HCEC 1CT (cell line): ENCODE measurements around the gene PHACTR1.
A peak's percentile ranks its signal among the peaks of the same experiment; 100 is the strongest.

Experiments
- DNase-seq: peaks from one replicate; pipeline ENCODE4 v3.0.0-alpha.2; 2017

PHACTR1 gene

DNA sequence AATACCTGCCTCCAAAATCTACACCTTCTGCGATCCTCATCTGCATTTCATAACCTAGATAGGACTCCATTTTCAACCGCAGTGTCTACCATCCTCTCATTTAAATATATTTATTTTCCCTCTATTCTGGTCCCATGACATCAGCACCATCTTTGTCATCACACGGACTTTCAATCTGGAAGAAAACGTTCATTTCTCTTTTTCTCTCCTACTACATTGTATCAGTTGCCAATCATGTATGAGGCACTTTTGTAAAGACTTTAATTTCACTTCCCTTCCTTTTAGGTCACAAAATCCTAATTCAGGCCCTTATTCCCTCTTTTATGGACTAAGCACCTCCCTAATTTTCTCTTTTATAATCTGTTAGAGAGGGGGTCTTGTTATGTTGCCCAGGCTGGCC lies 89.6 kb downstream of the PHACTR1 start:
- no peak for DNase-seq

DNA sequence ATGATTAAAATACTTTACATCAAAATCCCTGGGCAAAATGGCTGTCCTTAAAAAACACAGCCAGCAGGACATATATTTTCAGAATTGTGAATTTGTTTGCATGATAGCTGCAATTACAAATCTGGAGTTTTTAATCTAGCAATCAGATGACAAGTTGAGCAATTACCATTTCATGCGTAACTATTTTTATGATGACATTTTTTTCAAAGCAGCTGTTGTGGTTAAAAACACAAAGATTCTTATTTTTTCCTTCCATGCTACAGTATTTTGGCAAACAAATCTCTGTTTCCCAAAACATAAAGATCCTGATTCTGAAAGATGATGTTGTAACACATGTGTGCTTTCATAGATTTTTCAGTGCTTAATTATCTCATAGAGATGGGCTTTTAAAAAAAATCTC lies 90.2 kb downstream of the PHACTR1 start:
- no peak for DNase-seq

DNA sequence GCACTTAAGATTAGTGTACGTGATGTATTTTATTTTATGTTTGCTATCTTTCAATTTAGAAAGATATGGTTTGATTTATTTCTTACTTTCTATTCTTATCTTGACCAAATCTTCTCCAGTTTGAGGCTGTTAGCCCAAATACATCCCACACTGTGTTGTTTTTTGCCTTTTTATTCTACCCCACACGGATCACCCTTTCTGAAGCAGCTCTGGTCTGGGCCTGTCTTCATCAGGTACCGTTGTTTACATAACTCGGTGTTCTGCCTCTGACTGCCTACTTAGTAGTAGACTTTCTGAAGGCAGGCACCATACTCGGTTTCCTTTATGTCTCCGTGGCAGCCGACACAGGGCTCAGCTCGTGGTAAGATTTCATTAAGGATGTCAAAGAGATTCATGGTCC lies 95.0 kb downstream of the PHACTR1 start:
- DNase-seq = no peak

DNA sequence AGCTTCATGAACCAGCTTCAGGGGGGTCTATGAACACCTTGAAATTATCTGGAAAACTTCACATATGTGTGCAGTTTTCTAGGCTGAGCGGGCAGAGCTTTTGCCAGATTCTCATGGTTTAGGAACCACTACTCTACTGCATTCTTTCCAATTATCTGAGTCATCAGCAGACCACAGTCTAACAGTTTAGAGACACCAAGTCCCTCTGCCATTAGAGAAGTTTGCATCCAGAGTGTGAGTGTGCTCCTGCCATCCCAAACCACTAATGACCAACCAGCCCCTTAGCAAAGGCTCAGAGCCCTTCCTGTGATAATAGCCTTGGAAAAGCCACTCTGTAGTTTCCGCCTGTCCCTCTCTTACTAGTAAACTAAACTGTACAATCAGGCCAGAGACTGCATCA lies 96.8 kb downstream of the PHACTR1 start:
- peak; percentile 38 for DNase-seq

DNA sequence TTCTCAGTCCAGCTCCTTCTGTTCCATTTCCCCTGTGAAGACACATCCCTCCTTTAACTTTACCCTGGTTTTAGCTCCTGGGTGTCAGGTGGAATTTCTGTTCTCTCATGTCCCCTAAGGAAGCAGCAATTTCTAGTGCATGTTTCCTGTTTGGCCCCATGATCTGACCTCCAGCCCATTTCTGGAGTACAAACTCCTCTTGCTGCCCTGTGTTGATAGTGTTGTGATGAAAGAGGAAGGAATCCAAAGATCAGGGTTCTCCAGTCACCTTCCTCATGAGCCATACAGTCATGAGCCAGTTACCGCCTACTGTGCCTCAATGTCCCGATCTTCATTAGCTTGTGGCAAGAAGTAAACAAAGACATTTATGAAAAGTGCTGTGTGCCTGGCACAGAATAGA lies 97.4 kb downstream of the PHACTR1 start:
- no peak for DNase-seq

DNA sequence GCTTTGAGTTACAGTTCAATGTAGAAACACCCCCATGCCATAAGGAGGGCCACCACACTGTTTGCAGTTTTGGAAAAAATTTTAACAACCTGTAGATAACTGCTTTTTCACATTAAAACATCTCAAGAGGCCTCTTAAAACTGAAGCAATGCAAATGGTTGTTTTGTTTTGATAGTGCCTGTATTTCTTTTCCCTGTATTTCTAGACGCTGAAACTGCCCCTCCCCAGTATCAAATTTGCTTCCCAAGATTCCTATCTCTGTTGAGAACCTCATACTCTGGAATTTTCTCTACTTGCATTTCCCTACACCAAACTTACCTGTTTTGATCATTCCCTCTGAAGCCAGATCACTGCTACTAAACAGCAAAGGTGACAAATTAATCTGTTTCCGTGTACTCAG lies 98.5 kb downstream of the PHACTR1 start:
- DNase-seq = no peak

DNA sequence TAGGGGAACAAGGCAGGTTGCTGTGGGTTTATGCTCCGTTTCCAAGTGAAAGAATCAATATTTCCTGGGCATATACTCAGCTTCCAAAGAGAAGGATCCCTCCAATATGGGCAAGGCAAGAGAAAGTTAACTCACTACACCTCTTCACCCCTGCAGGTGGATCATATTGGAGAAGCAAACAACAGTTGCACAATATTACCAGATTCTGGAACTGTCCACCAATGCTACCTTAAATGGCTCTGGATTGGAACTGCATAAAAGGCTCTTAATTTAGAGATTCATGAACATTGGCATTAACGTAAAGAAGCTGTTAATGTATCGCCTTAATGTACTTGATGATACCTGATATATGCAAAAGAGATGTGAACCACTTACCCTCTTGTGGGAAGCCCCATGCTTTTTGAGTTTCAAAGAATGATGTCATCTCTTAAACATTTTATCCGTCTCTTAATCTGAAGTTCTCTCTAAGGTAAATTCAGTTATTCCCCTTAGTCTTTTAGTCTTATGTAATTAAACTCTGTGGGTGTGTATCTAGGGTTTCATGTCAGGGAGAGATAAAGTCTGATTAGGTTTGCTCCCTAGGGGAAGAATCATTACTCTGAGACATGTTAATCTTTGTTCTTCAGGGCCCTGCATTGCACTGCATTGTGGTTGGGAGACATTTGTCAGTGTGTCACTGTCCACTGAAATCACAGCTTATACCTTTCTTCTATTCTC lies 99.5 kb downstream of the PHACTR1 start:
- DNase-seq = no peak

DNA sequence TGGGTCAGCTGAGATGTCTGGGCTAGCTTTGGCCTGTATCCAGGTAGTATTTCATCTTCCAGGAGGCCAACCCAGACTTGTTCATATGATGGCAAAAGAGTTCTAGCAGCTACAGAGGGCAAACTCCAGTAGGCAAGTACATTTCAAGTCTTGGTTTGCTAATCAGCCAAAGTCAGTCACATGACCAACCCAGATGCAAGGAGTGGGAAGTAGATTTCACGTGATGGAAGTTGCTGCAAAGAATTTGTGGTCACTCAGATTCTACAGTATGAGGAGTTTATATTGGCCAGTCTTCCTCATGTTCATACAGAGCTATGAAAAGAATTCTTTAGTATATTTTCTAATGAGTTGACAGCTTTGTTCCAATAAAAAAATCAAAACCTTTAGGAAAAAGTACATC lies 101.8 kb downstream of the PHACTR1 start:
- no peak for DNase-seq

DNA sequence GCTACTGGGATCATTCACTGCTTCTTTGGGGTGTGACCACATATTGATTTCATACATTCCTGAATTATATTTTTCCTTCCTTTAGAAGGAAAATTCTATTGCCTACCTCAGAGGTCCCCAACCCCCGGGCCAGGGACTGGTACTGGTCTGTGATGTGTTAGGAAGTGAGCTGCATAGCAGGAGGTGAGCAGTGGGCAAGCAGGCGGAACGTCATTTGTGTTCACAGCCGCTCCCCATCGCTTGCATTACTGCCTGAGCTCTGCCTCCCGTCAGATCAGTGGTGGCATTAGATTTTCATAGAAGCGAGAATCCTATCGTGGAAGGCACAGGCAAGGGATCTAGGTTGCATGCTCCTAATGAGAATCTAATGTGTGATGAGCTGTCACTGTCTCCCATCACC lies 107.3 kb downstream of the PHACTR1 start:
- DNase-seq = no peak

DNA sequence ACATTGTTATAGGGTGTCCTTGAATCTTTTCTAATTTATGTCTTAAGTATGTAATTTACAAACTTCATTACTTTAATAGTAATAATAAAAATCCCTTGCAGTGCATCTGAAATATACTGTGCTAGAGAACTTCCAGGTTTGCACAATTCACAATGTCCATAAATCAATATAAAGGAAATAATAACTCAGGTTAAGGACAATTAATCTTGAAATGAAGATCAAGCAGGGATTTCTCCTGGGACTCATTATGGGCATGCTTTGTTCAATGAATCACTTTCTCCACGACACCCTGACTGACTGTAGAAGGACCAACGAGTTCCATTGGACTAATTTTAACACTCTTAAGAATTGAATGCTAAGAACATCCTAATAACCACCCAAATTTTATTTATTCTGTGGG lies 110.0 kb downstream of the PHACTR1 start:
- DNase-seq = no peak

DNA sequence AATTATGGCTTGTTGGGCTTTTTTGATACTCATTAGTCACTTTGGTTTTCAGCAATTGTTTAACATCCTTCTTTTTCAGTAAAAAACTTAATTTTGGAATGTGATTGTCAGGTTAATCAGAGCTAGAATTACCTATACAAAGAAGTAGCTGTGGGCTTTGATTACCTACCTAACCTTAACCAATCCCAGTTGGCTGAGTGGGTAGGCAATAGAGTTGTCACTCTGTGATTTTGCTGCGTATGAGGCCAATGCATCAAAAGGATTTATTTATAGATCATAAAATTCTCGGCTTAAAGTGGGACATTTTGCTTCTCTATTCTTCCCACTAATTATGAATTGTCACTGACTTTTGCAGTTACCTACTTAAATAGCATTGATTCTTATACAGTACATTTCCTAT lies 111.4 kb downstream of the PHACTR1 start:
- no peak for DNase-seq

DNA sequence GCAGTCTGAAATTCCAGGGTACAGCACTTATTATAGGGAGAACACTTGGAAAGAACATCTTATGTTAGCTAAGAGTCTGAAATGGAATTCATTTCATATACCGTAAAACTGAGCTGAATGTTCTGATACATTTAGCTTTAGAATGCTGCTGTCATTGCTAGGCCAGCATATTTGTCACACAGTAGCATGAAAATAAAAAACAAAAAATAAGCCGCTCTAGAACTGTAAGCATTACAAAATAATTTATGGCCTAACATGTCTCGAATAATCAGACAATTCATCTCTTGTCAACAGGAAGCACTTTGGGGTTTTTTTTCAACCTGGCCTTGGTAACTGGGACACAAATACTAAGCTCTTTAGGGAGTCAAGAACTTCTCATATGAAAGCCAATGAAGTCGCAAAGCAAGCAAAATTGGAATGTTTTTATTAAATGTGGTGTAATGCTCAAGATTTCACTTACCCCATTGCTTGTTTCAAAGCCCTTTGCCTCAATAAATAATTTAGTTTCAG lies 115.7 kb downstream of the PHACTR1 start:
- no peak for DNase-seq

DNA sequence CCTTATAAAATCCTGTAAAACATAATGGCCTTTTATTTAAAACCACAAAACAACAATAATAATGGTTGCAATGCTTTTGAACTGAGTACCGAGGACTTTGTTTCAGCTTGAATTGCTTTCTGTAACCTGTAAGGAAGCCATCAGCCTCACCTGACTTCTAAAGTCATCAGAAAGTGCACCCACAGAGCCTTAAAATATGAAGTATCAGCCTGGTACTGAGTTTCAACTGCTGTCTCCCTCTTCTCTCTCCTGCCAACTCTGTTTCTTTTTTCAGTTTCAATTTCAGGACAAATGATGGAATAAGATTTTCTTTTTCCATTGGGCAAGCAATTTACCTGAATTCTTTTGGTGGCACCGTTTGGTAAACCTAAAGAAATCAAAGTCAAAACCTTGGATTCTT lies 119.4 kb downstream of the PHACTR1 start:
- DNase-seq = no peak

DNA sequence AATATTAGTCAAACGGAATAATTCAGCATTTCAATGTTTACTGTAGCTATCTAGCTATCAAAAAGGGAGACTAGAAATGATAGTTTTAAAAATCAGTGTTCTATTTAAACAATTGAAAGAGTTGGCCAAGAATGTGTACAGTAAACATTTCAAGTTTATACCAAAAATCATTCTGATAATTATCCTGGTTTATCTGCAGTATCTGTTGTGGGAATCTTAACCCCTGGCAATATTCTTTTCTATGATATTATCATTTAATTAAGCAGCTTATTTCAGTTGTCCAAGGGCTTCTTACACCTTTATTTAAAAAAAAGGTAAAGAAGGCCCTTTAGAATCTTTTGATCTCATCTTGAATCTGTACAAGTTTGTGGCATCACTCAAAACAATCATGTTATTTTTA lies 125.1 kb downstream of the PHACTR1 start:
- no peak for DNase-seq

DNA sequence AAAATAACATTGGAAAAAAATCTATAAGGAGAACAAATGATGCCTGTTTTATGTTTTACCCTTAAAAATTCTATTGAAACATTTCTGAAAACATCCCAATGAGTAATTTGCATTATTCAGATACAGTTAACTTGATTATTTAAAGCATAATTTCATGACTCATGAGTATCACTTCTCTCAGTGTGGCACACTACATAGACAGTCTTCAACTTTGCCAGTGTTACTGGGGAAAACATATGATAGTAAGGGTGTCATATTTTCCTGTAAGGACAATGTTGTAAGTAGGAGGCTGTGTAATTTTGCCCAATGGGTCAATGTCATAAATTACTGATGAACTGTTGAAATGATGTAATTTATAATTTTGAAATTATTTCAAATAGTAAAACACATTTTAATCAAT lies 125.5 kb downstream of the PHACTR1 start:
- no peak for DNase-seq

DNA sequence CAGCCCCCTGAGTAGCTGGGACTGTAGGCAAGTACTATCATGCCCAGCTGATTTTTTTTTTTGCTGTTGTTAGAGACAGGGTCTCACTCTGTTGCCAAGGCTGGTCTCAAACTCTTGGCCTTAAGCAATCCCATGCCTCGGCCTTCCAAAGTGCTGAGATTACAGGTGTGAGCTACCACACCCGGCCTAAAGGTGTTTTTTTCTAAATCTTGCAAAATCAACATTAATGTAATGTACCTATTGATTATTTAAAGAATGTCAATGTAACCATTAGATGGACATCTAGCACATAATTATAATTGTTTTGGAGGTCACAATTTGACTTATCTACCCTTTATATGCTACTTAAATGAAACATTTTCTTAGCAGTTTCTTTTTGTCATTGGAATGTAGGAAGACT lies 126.1 kb downstream of the PHACTR1 start:
- no peak for DNase-seq

DNA sequence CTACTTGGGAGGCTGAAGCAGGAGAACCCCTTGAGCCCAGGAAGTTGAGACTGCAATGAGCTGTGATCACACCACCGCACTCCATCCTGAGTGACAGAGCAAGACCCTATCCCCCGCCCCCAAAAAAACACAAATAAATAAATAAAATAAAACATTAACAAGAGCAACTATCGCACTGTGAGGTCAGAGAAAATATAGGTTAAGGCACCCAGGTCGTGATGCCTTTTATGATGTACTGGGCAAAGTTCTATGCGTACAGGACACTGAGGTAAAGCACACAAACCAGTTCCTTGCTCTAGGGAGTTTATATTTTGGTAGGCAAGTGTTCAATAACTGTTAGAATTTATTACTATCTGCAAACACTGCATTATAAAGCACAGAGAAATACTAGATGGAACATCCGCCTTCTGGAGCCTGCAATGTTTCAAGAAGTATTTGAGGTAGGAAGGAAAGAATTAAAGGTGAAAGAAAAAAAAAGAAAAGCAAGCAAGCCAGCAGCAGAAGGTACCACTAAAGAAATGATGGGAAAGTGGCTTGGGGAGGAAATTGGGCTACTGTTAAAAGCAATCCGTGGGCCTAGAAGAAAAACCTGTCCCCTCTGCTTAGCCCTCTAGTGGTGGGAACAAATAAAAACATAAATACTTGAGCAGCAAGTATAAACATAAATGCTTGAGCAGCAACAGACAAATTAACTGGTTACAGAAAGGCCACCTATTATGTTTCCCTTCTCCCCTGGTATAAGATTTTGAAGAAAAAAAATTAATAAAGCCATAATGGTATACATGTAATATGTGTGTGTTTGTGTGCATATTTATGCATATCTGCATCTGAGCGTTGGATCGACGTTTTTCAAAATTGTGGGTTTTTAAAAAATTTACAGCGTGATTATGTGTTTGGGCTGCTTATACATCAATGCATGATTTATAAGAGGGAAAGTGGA lies 128.0 kb downstream of the PHACTR1 start:
- DNase-seq = peak; percentile 39

DNA sequence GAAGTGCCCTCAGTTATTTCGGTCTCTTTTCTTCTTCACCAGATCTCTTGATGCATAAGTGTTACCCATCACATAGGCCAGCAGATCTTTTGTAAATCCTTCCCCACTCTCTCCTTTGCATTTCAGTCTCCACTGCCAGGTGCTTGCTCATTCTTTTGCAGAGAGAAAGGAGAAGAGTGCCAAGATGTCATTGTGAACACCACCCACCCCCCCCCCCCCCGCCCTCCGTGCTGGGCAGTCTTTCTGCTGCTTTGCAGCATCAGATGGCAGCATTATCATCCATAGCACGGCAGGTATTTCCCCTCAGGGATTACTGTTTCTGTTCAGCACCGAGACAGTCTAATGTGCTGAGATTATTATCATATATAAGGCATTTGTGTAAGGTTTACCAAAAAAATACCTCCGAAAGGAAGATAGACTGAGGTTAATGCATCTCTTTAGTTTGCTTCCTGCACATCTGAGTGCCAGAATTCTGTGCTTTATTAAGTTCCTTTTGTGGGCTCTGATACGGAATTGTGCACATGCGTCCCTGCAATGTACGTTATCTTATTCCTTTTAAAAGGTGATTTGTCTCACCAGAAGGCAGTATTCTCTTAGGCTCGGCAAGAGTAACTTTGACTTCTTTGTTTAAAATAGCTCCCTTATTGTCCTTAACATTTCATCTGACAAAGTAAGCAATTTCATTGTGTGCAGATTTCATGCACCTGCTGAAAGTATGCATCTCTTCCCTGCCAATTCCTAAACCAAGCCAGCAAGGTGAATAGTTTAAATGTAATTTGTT lies 128.8 kb downstream of the PHACTR1 start:
- no peak for DNase-seq

DNA sequence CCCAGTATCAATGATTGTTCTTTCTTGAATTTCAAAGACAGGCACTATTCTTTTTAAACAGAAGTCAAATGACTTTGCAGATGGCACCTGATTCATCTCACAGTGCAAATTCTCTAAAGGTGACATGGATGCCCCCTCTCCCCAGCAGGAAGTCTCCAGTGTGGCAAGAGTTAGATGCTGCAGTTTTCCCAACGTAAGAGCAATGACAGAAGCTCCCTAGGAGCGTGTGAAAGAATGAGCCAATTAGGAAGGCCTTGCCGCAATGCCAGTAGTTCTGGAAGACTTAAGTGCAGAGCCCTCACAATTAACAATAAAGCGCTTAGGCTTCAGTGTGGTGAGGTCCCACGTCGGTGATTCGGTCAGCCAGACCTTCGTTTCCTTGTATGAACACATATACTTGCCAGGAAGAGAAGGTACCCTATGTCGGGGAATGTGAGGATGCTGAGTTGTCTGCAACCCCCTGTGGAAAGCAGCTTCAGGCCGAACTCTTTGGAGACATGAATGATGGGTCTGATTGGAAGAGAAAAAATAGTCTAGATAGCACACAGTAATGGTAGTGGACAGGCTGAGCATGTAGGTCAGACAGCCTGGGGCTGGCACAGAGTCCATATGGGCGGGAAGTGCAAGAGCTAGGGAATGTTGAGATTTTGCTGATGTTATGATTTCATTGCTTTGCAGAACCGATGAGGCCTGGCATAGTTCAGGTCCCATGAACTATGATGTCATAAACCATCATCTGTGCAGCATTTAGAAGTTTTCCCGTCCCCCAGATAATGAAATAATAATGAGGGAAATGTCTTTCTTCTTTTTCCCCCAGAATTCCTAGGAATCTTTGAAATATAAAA lies 132.6 kb downstream of the PHACTR1 start:
- peak; percentile 36 for DNase-seq

DNA sequence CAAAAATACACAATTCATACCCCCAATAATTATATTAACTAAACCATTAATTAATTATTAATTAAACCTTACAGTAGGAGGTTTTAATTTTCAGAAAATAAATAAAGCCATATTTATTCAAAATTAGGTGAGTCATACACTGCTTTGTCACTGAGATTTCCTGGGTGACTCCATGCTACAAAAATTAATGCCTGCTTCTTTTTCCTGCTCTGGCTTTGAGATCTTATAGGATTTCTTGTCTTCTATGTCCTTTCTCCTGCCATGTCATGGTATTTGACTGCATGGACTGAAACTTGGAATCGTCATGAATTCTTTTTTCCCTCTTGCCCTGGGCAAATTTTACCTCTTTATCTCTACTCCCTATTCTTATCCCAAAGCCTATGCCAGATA lies 133.2 kb downstream of the PHACTR1 start:
- DNase-seq = peak; percentile 38

DNA sequence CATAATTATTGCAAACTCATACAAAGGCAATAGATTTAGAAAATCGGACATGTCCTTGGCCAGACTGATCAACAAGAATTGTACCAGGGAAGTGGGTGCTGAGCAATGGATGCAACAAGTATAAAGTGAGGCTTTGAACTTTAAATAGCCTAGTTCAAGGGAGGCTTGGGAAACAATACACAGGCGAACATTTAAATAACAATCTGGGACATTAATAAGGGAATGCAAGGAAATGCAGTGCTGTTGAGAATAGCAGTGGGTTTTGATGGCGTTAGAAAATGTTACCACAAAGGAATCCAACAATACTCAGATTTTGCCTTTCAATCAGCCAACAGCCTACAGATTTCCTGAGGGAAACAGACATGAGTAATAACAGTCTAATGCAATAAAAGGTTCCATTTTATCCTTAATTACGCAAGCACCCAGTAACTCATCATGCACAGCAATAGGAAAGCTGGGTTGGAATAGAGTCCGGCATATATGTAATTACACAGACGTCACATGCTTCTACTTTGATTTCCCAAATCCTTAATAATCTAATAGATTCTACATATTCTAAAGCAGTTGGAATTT lies 134.6 kb downstream of the PHACTR1 start:
- DNase-seq = peak; percentile 70

DNA sequence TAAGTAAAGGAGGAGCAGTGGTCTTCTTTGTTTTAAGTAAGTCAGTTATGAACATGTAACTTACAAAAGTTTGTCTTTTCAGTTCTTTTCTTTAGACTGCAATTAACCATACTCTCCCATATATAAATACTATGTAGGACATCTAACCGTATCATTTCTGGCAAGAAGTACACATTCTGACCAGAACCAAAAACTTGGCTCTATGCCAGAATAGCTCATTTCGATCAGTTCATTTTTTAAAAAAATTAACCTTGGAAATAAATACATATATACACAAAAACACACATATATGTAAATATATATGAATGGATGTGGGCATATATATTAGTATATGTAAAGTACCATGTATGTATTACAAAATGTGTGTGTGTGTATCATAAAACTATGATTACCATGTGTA lies 145.0 kb downstream of the PHACTR1 start:
- DNase-seq = no peak
